Transverse colon (tissue), 4 donors: Measurements from ENCODE around the gene OOEP. TPM values are rescaled to one million over a fixed set of nuclear protein-coding genes. Genes with fewer than 3 reads are reported as not detected.

Experiments used
- DNase-seq: peaks from one replicate; pipeline ENCODE4 v3.0.0-alpha.2; 2019
- H3K27ac ChIP-seq, 4 donors: fragments of 200-600 bp; sonication (generic); 2 replicates each; pipeline ENCODE4 v1.5.1; 2016 to 2018; ENCODE audit warnings: inconsistent platforms in 4 of 4
- H3K27me3 ChIP-seq: fragments of 200-600 bp; sonication (generic); 2 replicates; pipeline ENCODE4 v1.5.1; 2017; ENCODE audit warnings: inconsistent platforms
- H3K36me3 ChIP-seq, 4 donors: fragments of 200-600 bp; sonication (generic); 2 replicates each; pipeline ENCODE4 v1.5.1; 2017 to 2019; ENCODE audit warnings: inconsistent platforms in 4 of 4
- H3K4me1 ChIP-seq, 4 donors: fragments of 200-600 bp; sonication (generic); 2 replicates each; pipeline ENCODE4 v1.5.1; 2017 to 2020; ENCODE audit warnings: inconsistent platforms in 4 of 4
- H3K4me3 ChIP-seq, 4 donors: fragments of 200-600 bp; sonication (generic); 1 replicate in 1 of 4; 2 replicates in 3 of 4; pipeline versions ENCODE4 v1.5.1 to v1.6.1; 2017 to 2019; ENCODE audit warnings: inconsistent platforms in 4 of 4
- H3K9me3 ChIP-seq, 2 donors: fragments of 200-600 bp; sonication (generic); 2 replicates each; pipeline ENCODE4 v1.5.1; 2017 to 2019; ENCODE audit warnings: inconsistent platforms in 2 of 2
- EP300 ChIP-seq: sonication (generic); formaldehyde crosslinking; IDR thresholded peaks from one replicate; pipeline ENCODE4 v1.6.1; 2017; ENCODE audit warnings: antibody characterized with exemption, low read depth
- POLR2A ChIP-seq: fragments of 450-650 bp; IDR thresholded peaks from one replicate; pipeline ENCODE4 v1.6.1; 2016; ENCODE audit warnings: antibody characterized with exemption, mild to moderate bottlenecking, moderate library complexity
- POLR2AphosphoS5 ChIP-seq, 3 donors: sonication (generic); formaldehyde crosslinking; IDR thresholded peaks; one replicate each; pipeline ENCODE4 v1.6.1; 2016; ENCODE audit warnings: antibody characterized with exemption in 3 of 3
- WGBS, 2 donors: methylation state at CpG; one replicate each; pipeline ENCODE4 v1.1.5; 2018; ENCODE audit warnings: low coverage in 1 of 2; 5-methylcytosine and 5-hydroxymethylcytosine counted together
- in situ Hi-C, 4 donors: fragments of 200-750 bp; cut with MboI; loops; one replicate each; pipeline versions ENCODE4 v1.15.0 to v1.15.1; 2017; ENCODE audit warnings: low sequenced_read_pairs in 3 of 4, low pct_ligation_motif_present in 1 of 4, low pct_unique_long_range_greater_than_20kb in 1 of 4
- intact Hi-C: fragments of 100-400 bp; cut with DNase I; formaldehyde crosslinking; loops from one replicate; pipeline ENCODE4 v1.15.1; 2023; ENCODE audit warnings: low total_unique reads
- total RNA-seq, 4 donors: library from RNA; depleted of rRNA; stranded (reverse); fragments of >200 nt; gene quantifications; one replicate each; pipeline ENCODE4 v1.1.0, GENCODE V29; 2016
- TF ChIP-seq, protein P1 (sequence below), 5 experiments: fragments of 200-600 bp in 3 of 5; fragments of 450-650 bp in 2 of 5; sonication (generic) in 3 of 5; IDR thresholded peaks; 1 replicate in 2 of 5; 2 replicates in 3 of 5; pipeline ENCODE4 v1.5.1; 2016 to 2017; ENCODE audit warnings: antibody characterized with exemption in 5 of 5, inconsistent platforms in 3 of 5, mild to moderate bottlenecking in 2 of 5, moderate library complexity in 1 of 5

Gene OOEP
- total RNA-seq, 4 donors from 2014 or later, result not detected

- H3K4me3 ChIP-seq, result no peak overlapping the region
- no peaks in the 10 kb centered on the region for H3K36me3 ChIP-seq
- no peaks in the 10 kb centered on the region for H3K4me1 ChIP-seq
- TF ChIP-seq POLR2AphosphoS5 (IDR thresholded peaks at IDR 0.05) (no peak), EP300 (no peak), POLR2A (no peak)
- TF ChIP-seq, protein P1, sequence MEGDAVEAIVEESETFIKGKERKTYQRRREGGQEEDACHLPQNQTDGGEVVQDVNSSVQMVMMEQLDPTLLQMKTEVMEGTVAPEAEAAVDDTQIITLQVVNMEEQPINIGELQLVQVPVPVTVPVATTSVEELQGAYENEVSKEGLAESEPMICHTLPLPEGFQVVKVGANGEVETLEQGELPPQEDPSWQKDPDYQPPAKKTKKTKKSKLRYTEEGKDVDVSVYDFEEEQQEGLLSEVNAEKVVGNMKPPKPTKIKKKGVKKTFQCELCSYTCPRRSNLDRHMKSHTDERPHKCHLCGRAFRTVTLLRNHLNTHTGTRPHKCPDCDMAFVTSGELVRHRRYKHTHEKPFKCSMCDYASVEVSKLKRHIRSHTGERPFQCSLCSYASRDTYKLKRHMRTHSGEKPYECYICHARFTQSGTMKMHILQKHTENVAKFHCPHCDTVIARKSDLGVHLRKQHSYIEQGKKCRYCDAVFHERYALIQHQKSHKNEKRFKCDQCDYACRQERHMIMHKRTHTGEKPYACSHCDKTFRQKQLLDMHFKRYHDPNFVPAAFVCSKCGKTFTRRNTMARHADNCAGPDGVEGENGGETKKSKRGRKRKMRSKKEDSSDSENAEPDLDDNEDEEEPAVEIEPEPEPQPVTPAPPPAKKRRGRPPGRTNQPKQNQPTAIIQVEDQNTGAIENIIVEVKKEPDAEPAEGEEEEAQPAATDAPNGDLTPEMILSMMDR (IDR thresholded peaks at IDR 0.05), result no peak
- H3K27ac ChIP-seq, result no peak overlapping the region
- H3K9me3 ChIP-seq, result no peaks in the 10 kb centered on the region
- 94% methylated on average over 2 to 4 of the region's 4 CpGs for WGBS, 2 donors
- in situ Hi-C loops (no loop called here), intact Hi-C loops (no loop called here)
- no peak for DNase-seq
- H3K27me3 ChIP-seq, result no peaks in the 10 kb centered on the region
These were observed 2.3 kb upstream of the OOEP start for GRCh38 chr6:73371984-73372383.

DNA sequence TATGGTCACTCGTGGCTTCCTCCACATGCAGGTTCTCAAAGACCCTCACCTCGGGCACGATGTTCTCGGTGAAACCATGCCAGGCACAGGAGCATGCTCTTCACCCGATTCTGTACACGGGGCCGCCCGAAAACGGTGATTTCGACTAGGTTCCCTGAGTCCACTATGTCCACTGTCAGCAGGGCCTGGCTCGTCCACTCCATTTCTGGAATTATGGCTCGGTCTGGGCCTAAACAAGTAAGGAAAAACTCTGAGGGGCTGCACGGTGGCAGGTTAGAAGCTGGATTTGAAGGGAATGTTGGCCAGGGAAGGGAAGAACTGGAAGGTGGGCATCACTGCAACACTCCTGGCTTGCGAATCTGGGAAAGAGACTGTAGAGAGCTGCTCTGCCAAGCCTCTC is 540 bp downstream of the OOEP start:
- Histone ChIP-seq H3K9me3 (no peaks in the 10 kb centered on the region), H3K36me3 (no peaks in the 10 kb centered on the region), H3K4me3 (no peak overlapping the region), H3K27me3 (no peaks in the 10 kb centered on the region), H3K27ac (no peak overlapping the region), H3K4me1 (no peaks in the 10 kb centered on the region)
- no peak for TF ChIP-seq POLR2A
- TF ChIP-seq EP300, result no peak
- no peak for TF ChIP-seq POLR2AphosphoS5 (IDR thresholded peaks at IDR 0.05)
- TF ChIP-seq, protein P1 (IDR thresholded peaks at IDR 0.05), result no peak
- intact Hi-C loops (no loop called here), in situ Hi-C loops (no loop called here)
- no peak for DNase-seq
- 90 to 100% methylated on average over 1 to 14 of the region's 14 CpGs for WGBS, 2 donors

DNA sequence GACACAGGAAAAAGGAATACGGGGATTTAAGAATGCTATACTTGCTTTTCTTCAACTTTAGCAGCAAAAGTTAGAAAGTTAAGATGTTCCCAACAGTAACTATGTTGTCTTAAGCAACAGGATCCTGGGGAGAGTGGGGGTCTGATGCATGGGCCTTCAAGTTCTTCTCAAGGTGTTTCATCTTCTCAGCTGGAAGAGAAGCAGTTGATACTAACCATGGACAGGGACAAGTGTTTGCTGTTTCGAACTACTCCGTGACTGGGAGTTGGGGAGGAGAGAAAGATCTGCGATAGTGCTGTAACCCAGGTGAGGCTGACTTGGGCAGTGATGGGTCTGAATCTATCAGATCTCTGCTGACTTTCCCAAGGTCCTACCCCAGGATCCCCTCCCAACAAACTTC is 1.0 kb downstream of the OOEP start:
- intact Hi-C loops, result no loop called here
- WGBS, 2 donors, result 86 to 91% methylated on average over 1 to 4 of the region's 4 CpGs
- Histone ChIP-seq H3K4me3 (no peak overlapping the region), H3K9me3 (no peaks in the 10 kb centered on the region), H3K27me3 (no peaks in the 10 kb centered on the region), H3K4me1 (no peaks in the 10 kb centered on the region), H3K27ac (no peak overlapping the region), H3K36me3 (no peaks in the 10 kb centered on the region)
- in situ Hi-C loops, result no loop called here
- TF ChIP-seq, protein P1 (IDR thresholded peaks at IDR 0.05), result no peak
- TF ChIP-seq EP300 (no peak), POLR2AphosphoS5 (IDR thresholded peaks at IDR 0.05) (no peak), POLR2A (no peak)
- DNase-seq, result no peak

DNA sequence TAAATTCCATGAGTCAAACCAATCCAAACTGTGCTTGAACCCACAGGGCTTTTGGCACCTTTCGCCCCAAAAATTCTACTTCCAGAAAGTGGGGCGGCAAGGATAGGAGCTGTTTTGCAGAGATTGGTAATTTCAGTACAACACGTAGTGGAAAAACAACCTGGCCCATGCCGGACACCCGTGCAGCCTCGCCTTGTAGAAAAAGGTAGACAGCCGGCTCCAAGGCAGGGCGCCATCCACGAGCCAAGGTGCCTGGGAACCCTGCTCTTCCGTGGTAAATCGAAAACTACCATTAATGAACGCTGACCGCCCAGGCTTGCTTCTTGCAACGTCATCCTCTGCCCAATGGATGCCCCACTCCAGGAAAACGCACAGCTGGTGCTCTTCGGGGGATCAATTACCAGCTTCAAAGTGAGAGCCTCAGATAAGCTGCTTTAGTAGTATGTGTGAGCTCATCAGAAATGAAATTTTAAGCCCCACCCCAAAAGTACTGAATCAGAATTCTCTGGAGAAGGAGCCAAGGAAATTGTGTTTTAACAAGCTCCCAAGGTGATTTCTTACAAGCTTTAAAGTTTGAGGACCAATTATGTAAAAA is 1.8 kb downstream of the OOEP start:
- H3K4me3 ChIP-seq, result no peak overlapping the region
- H3K9me3 ChIP-seq, result no peaks in the 10 kb centered on the region
- TF ChIP-seq POLR2A (no peak), POLR2AphosphoS5 (IDR thresholded peaks at IDR 0.05) (no peak), EP300 (no peak)
- TF ChIP-seq, protein P1 (IDR thresholded peaks at IDR 0.05), result no peak
- no peak for DNase-seq
- intact Hi-C loops, result no loop called here
- H3K27ac ChIP-seq, result no peak overlapping the region
- no peaks in the 10 kb centered on the region for H3K27me3 ChIP-seq
- WGBS, 2 donors, result 79 to 100% methylated on average over 4 to 16 of the region's 16 CpGs
- no peaks in the 10 kb centered on the region for H3K36me3 ChIP-seq
- H3K4me1 ChIP-seq, result no peaks in the 10 kb centered on the region
- in situ Hi-C loops, result no loop called here
